ENCODE measurements around the gene GLIS1.

- TF ChIP-seq, protein P1, sequence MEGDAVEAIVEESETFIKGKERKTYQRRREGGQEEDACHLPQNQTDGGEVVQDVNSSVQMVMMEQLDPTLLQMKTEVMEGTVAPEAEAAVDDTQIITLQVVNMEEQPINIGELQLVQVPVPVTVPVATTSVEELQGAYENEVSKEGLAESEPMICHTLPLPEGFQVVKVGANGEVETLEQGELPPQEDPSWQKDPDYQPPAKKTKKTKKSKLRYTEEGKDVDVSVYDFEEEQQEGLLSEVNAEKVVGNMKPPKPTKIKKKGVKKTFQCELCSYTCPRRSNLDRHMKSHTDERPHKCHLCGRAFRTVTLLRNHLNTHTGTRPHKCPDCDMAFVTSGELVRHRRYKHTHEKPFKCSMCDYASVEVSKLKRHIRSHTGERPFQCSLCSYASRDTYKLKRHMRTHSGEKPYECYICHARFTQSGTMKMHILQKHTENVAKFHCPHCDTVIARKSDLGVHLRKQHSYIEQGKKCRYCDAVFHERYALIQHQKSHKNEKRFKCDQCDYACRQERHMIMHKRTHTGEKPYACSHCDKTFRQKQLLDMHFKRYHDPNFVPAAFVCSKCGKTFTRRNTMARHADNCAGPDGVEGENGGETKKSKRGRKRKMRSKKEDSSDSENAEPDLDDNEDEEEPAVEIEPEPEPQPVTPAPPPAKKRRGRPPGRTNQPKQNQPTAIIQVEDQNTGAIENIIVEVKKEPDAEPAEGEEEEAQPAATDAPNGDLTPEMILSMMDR (conservative IDR thresholded peaks at IDR 0.05): no peak
- TF ChIP-seq EZH2 (IDR thresholded peaks at IDR 0.05; ENCODE audit: low read depth): no peak
Observed at GRCh38 chr1:53475664-53476063, 263.3 kb downstream of the GLIS1 start.

Data from PC-9 (cell line).